HG03457 (cell line): ENCODE measurements around the gene TARS3.

Source experiments
- ATAC-seq: cut with Tn5 transposase; IDR thresholded peaks from one replicate; pipeline ENCODE4 v1.9.1; 2021; ENCODE audit warnings: moderate number of reproducible peaks; ENCODE audit not compliant: unreplicated experiment

Gene TARS3

DNA sequence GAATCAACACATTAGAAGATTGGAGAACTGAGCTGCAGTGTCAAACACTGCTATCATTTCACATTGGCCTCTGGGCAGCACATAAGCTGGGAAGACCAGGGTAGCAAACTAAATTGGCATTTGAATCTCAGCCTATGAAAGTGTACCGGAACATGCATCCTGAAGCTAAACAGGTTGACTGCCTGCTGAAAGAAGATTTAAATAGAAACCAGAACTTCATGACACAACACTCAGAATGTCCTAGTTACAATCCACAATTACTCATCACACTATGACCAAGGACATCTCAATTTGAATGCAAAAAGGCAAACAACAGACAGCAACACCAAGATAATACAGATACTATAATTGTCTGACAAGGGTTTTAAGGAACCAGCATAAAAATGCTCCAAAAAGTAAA, 98.3 kb downstream of the TARS3 start:
- no peak for ATAC-seq

DNA sequence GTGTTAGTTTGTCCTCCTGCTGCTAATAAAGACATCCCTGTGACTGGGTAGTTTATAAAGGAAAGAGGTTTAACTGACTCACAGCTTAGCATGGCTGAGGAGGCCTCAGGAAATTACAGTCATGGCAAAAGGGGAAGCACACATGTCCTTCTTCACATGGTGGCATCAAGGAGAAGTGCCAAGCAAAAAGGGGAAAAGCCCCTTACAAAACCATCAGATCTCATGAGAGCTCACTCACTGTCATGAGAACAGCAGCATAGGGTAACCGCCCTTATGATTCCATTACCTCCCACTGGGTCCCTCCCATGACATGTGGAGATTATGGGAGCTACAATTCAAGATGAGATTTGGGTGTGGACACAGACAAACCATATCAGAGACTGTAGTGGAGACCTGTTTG, 99.1 kb downstream of the TARS3 start:
- ATAC-seq: no peak

DNA sequence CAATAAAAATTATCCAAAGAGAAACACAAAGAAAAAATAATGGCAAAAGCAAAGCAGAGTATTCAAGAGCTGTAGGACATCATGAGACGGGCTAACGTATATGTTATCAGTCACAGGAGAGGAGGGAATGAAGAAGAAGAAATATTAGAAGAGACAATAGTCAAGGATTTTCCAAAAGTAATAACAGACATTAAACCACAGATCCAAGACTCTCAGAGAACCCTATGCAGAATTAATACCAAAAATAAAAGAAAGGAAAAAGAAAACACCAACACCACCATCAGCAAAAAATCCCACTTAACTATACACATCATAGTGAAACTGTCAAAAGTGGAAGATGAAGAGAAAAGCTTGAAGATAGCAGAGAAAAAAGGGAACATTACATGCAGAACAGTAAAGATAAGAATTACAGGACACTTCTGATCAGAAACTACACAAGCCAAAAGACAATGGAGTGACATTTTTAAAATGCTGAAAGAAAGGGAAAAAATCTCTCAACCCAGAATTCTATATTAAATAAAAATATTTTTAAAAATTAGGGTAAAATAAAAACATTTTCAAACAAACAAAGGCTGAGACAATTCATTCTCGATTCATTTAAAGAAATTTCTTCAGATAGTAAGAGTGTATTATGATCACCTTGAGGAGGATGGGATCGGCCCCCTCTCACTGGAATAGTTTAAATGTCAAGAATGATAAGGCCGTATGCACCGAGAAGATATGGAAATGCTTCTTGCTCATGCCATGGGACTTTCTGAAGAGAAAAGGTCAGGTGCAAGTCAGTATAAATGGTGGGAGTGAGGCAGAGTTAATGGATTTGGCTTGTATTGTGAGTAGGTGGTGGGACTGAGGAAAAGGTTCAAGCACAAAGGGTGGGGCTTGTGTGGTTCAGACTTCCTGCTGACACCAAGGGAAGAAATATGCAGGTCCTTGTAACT, 100.6 kb downstream of the TARS3 start:
- ATAC-seq: no peak

DNA sequence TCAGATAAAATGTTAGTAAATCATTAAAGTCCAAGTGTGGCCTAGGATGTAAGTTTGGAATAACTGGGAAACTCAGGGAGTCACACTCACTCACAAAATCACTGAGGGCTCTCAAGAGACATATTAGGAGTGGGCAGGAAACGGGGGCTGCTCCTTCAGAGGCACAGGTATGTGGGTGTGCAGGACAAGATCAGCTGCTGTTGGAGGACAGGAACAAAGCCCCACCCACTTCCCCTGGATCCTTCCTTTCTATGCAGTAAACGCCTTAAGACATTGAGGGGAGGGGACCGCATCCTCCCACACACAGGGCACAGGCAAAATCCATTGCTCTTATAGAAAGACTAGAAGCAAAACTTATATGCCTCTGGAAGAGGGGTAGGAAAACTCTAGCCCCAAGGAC, 102.3 kb downstream of the TARS3 start:
- ATAC-seq: no peak

DNA sequence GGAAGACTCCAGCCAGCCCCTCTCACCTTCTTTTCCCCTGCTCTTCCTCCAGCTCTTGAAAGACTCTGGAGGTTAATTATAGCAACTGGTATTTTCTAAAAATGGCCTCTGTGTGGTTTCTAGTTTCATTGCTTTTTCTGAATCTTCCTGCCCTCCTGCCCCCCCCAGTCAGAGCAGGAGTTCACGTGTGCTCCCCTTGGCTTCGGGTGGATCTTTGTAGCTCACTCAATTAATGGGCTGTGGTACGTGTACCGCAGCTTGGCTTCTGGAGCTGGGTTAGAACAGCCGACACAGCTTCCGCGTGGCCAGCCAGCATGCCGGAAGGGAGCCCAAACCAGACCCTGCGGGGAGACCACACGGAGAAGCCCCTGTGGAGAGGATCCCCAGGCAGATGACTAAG, 103.6 kb downstream of the TARS3 start:
- ATAC-seq: no peak

DNA sequence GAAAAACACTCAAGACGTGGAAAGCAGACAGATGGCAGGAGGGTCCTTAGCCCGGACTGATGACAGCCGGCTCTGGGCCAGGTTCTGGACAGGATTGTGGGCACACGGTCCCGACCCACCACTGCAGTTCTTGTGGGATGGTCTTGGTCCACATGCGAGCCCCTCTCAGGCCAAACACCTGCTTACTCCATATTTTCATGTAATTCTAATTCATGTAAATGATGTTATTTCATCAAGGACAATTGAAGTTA, 104.7 kb downstream of the TARS3 start:
- ATAC-seq: no peak

DNA sequence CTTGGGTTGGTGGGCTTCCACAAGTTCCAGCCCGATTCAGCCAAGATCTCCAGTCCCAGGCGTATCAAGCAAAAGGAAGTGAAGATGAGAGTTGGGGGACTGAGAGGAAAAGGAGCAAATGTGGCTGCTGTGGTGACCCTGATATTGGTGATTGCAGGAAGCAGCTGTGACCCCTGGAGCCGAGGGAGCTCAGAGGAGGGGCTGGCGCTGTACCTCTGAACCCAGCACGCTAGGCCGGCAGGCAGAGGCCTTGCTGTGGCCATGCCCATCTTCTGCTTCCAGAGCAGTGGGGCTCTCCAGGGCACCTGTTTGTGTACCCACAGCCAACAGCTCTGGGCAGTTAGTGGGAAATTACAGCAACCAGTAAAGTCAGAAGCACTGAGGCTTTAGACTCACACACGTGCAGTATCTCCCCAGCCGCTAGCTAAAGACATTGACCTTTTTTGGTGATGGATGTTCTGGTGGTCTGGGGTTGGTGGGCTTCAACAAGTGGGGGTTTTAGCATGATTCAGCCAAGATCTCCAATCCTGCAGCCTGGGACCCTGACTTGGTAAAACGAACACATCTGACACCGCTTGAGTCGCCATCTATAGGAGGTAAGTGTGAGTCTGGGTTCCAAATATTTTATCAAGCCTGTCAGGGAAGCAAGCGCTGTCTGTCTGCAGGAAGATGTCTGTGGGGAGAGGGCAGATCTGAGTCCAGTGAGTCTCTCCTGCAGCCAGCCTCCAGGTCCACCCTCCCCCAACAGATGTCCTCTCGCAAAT, 105.2 kb downstream of the TARS3 start:
- ATAC-seq: no peak

DNA sequence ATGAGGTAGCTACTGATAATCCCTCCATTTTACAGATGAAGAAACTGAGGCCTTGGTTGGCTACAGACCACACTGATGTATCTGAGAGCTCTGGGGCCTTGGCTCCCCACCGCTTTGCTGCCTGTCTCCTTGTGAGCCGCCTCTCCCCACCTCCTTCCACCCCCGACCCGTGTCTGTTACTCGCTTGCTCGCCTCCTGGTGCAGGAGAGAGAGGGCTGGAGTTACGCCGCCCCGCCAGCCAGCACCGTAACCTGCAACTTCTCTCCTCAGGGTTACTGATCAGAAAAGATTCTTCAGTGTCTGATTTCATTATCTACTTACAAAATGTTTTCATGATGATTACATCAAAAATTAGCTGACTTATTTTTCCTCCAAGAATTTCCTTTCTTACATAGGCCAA, 106.2 kb downstream of the TARS3 start:
- ATAC-seq: no peak

DNA sequence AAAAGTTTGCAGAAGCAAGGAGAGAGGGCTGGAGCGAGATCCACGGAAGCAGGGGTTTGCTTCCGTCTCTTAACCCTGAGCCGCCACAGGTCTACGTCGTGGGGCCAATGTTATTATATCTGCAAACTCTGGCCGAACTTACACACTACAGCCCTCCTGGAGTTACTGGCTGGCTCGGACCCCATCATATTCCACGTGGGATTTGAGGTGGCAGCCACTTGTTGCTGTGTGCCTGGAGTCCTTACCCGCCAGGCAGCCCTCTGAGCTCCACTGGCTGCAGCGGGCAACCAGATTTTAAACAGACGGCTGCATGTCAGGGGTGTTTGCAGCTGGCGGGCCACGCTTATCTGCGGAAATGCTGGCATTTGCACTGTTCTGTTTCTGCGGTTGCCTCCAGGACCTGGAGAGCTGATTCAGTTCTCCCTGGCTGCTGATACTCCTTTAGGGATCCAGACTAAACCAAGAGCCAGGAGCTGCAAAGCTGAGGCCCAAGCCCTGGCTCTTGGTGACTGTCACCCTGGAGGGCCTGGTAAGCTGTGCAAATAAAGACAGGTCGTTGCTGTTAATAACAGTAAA, 106.8 kb downstream of the TARS3 start:
- no peak for ATAC-seq

DNA sequence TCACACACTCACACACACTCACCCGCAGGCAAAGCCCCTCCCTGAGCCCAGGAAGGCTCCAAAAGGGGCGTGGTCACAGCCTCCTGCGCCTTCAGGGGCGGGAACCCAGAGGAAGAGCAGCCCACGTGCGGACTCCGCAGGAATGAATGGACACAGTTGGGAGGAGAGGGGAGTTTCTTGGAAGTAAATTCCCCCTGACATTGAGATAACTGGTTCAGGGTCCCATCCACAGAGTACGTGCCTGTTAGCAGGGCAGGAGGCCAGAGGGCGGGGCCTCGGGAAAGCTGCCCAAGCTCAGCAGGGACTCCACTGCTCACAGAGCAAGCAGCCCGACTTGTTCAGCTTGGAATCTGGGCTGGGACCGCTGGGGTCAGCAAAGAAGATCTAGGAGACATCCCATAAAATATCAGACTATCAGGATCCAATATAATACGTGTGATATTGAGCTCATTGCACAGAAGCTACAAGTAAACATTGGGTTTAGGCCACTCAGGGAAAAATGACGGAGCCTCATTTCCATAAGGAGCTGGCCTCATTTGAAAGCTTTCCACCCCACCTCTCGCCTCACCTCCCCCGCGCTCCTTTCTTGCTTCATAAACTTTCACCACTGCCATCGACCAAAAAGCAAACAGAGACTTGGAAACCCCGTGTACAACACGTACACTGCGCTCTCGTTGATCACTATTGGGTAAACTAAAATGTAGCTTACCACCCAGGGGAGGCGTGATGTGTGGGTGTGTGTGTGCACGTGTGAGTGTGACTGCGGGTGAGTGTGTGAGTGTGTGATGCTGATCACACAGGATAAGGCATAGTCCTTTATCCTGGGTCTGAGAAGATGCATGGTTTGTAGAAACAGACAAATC, 108.1 kb downstream of the TARS3 start:
- no peak for ATAC-seq

DNA sequence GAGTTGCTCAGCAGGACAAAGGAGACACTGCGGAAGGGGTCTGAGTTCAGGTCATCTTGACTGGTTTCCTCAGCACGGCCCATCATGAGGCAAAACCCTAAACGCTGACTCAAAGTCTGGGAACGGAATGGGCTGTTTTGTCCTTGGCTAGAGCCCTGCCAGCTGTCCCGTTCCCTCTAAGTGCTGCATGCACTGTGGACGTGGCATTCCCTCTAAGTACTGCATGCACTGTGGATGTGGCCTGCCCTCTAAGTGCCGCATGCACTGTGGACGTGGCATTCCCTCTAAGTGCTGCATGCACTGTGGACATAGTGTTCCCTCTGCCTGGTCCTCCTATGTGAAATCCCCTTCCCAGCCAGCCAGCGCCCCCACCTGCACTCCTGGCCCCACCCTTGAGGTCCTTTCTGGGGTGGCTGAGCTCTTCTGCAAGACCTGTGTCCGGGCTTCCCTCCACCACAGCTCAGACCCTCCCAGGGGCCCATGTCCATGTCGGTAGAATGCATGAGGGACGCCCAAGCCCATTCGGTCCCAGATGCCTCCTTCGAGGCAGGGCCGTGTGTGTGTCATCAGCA, 108.8 kb downstream of the TARS3 start:
- no peak for ATAC-seq

DNA sequence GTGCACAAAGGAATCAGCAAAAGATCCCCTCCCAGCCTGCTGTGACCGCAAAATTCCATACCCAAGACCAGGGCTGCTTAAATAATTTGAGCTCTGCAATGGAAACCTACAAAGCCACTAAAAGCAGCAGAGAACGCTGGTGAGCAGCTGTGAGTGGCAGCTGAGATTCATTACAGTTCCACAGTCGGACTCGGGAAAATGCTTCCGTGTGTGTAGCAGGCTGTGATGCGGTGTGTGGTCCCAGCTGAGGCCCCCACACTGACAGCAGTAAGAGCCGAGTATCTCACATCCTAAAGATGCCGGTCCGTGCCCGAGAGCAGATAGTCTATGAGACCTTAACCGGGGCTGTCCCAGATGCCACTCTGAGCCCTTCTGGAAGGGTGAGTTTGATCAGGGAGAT, 109.5 kb downstream of the TARS3 start:
- no peak for ATAC-seq

DNA sequence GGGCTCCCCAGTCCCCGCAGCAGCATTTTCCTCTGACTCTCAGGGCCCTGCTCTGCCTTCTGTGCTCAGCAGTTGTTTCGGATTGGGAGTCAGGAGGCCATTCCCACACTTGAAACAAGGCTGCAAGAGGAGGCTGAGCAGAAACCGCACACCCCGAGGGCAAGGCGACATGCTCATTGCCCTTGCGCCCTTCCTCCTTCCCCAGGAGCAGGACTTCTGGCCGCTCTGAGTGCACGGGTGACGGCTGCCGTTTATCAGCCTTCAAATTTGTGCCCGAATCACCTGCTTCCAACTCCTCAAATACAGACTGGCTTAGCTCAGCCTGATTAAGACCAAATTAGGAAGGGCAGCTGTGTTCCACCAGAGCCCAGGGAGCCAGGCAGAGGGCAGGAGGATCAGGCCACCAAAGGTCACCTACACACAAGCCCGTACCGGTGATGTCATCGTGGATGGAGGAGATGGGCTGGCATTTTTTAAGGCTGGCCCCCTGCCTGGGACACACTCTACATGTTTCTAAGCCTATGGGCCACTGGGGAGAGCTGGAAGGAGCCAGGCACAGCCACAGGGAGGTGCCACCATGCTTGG, 110.2 kb downstream of the TARS3 start:
- ATAC-seq: no peak

DNA sequence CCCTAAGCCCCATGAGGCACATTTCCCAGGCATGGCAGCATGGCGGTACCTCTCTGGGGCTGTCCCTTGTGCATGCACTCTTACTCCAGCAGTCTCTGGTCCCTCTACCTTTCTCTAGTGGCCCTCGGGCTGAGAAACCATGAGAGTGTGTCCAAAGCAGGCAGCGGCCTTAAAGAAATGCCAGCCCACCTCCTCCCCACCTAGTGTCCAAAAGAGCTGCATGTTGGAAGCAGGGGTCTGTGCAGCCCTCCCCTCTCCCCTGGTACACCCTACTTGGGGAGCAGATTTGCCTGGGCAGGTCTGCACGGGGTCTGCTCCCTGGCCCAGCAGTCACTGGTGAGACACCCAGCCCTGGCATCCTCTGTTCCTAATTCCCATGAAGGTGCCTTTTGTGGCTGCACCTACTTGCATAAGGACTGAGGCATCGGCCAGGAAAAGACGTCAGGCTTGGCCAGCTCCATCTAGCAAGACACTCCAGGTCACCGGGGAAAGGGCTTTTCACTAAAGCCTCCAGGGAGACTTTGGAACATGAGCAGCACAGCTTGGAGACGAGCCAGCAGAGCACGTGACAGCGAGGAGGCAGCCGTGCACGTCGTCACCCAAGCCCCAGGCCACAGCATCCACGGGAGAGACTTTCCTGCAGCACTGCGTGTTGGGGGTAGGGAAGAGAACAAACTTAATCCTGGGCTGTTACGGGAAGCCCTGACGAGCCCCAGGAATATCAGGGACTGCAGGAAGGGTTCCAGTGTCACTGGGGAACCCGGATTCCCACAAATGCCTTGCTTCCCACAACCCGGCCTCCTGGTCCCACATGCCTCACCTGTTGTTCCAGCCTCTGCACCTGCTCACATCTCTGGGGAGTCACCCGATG, 110.9 kb downstream of the TARS3 start:
- ATAC-seq: no peak

DNA sequence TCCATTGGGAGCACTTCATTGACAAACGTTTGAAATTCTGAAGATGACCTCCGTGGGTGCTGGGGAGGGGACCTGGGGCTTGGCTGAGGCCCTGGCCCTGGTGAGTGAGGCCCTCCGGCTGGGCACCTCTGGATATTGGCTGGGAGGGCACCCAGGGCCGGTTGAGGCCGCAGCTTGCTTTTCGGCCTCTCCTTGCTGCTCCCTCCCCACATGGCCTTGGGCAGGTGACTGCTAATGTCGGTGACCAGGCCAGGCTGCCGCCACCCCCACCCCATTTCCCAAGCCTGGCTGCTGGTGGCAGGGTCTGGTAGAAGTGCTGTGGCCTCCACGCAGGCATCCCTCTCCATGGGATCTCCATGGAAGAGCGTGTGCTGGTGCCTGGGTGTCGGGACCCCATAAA, 111.6 kb downstream of the TARS3 start:
- ATAC-seq: no peak

DNA sequence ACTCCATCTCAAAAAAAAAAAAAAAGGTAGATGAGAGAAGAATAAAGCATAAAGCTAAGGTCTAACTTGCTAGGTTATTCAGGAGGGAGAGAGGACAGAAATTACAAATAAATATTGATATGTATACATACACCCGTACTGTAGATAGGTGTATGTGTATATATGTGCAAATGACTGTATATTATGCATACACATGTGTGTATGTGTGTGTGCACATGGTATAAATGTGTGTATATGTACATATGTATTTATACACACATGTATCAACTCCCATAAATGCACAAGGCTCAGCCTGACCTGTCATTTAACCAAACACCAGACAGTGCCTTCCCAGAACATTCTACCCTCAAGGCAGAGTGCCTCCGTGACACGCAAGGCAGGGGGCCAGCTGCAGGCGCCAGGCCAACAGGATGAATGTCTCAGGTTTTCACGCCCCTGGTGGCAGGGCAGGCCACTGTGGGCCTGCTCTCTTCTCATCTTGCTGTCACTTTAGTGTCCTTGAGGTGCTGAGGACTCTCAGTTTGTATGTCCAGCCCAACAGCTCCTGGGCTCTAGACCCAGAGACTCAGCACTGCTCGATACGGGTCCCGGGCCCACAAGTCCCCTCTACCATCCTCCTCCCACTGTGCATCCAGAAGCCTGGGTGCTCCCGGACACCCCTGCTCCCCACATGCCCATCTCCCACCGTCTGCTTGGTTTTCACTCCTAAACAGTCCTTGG, 112.5 kb downstream of the TARS3 start:
- no peak for ATAC-seq

DNA sequence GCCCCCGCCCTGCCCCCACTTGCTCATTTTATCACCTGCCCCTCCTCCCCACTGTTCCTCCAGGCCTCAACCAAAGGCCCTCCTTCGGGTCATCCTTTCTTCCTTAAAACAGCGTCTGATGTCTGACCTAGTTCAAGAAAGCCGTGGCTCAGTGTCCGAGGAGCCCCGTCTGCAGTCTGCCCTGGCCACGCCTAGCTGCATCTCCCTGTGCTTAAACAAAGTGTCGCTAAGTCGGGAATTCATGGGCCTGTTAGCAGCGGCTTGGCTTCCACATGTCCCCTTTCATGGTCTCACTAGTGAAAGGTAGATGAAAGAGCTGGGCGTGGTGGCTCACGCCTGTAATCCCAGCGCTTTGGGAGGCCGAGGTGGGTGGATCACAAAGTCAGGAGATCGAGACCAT, 113.3 kb downstream of the TARS3 start:
- ATAC-seq: no peak

DNA sequence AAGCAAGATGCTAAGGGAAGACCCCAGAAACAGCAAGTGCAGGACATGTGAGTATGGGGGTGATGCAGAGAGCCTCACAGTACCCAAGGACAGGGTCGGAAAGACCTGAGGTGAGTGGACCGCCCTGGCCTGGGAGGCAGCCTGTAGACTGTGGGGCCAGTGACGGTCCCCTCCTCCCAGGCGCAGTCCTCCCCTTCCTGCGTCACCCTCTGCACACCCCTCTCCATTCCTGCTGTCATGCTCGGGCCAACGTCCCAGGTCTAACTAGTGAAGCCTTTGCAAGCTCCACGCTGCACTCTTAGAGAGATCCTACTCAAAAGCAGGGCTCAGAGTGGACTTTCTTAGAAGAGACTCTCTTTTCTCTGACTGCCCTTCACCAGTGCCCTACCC, 113.7 kb downstream of the TARS3 start:
- ATAC-seq: no peak
